Body of pancreas (tissue), 4 donors: ENCODE data around the gene GJC2. TPM values are rescaled to one million over a fixed set of nuclear protein-coding genes. Genes with fewer than 3 reads are reported as not detected.

ENCODE experiments used
- ATAC-seq: fragments of 150-250 bp; one replicate; pipeline ENCODE4 v1.9.1; 2016
- DNase-seq, 4 donors: peaks; one replicate each; pipeline ENCODE4 v3.0.0-alpha.2; 2019
- H3K27ac ChIP-seq, 4 donors: fragments of 200-600 bp; sonication (generic); 1 replicate in 3 of 4; 2 replicates in 1 of 4; pipeline versions ENCODE4 v1.5.1 to v1.6.1; 2016 to 2019; ENCODE audit warnings: mild to moderate bottlenecking in 1 of 4, mixed read lengths in 1 of 4, moderate library complexity in 1 of 4
- H3K27me3 ChIP-seq, 2 donors: fragments of 200-600 bp; sonication (generic); one replicate each; pipeline ENCODE4 v1.6.0; 2016; ENCODE audit warnings: mild to moderate bottlenecking in 1 of 2
- H3K36me3 ChIP-seq, 2 donors: fragments of 200-600 bp; sonication (generic); replicated peaks in 1 of 2; 2 replicates each; pipeline ENCODE4 v1.5.1; 2016; ENCODE audit warnings: low read depth in 2 of 2; ENCODE audit not compliant: insufficient read depth in 1 of 2
- H3K4me1 ChIP-seq: fragments of 200-600 bp; sonication (generic); one replicate; pipeline ENCODE4 v1.6.0; 2016
- H3K4me3 ChIP-seq, 2 donors: fragments of 200-600 bp; sonication (generic); 1 replicate in 1 of 2; 2 replicates in 1 of 2; pipeline ENCODE4 v1.5.1; 2016 to 2019
- H3K9me3 ChIP-seq, 3 donors: fragments of 200-600 bp; sonication (generic); 1 replicate in 2 of 3; 2 replicates in 1 of 3; pipeline ENCODE4 v1.5.1; 2016
- POLR2A ChIP-seq, 3 donors: fragments of 450-650 bp; IDR thresholded peaks; one replicate each; pipeline ENCODE4 v1.6.1; 2016; ENCODE audit warnings: antibody characterized with exemption in 3 of 3, mild to moderate bottlenecking in 2 of 3
- WGBS, 2 donors: methylation state at CpG; one replicate each; pipeline ENCODE4 v1.1.5; 2017; 5-methylcytosine and 5-hydroxymethylcytosine counted together
- intact Hi-C: fragments of 100-400 bp; cut with DNase I; formaldehyde crosslinking; loops from one replicate; pipeline ENCODE4 v1.15.1; 2023
- total RNA-seq, 2 donors: library from RNA; depleted of rRNA; stranded (reverse); fragments of >200 nt; gene quantifications; one replicate each; pipeline ENCODE4 v1.1.0, GENCODE V29; 2016
- TF ChIP-seq, protein P1 (sequence below), 7 experiments: fragments of 450-650 bp in 4 of 7; fragments of 200-600 bp in 3 of 7; sonication (generic) in 3 of 7; IDR thresholded peaks; one replicate each; pipeline ENCODE4 v1.5.1; 2016 to 2019; ENCODE audit warnings: antibody characterized with exemption in 7 of 7

Gene GJC2
- total RNA-seq, 2 donors from 2014 or later: 0.33 to 1.6 TPM

- TF ChIP-seq, protein P1, sequence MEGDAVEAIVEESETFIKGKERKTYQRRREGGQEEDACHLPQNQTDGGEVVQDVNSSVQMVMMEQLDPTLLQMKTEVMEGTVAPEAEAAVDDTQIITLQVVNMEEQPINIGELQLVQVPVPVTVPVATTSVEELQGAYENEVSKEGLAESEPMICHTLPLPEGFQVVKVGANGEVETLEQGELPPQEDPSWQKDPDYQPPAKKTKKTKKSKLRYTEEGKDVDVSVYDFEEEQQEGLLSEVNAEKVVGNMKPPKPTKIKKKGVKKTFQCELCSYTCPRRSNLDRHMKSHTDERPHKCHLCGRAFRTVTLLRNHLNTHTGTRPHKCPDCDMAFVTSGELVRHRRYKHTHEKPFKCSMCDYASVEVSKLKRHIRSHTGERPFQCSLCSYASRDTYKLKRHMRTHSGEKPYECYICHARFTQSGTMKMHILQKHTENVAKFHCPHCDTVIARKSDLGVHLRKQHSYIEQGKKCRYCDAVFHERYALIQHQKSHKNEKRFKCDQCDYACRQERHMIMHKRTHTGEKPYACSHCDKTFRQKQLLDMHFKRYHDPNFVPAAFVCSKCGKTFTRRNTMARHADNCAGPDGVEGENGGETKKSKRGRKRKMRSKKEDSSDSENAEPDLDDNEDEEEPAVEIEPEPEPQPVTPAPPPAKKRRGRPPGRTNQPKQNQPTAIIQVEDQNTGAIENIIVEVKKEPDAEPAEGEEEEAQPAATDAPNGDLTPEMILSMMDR (IDR thresholded peaks at IDR 0.05): no peak
- no peak for TF ChIP-seq POLR2A (IDR thresholded peaks at IDR 0.05)
Measured at GRCh38 chr1:228161362-228161761, 11.6 kb downstream of the GJC2 start.

DNA sequence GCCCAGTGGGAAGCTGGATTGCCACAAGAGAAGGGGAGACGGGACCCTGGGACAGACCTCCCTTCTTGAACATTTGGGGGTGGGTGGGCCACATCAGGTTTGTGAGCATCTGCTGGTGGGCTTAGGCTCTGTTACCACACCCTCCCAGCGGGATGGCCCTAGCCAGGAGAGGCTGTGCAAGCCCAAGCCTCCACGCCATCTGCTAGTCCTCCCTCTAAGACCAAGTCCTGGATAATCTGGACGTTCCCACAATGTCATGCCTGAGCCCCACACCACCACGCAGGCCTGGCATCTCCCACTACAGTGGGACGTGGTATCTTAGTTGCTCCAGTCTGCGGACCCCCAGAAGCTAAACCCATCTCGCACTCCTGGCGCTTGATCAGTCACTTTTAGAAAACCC, 12.1 kb downstream of the GJC2 start:
- Histone ChIP-seq H3K4me1 (peaks cover 27% of the 10 kb centered on the region), H3K36me3 (no peaks in the 10 kb centered on the region), H3K27ac (peak overlapping the region in 1 of 4 donors; percentile 29), H3K4me3 (no peak overlapping the region), H3K27me3 (no peaks in the 10 kb centered on the region), H3K9me3 (no peaks in the 10 kb centered on the region)
- no peak for TF ChIP-seq POLR2A (IDR thresholded peaks at IDR 0.05)
- TF ChIP-seq, protein P1 (IDR thresholded peaks at IDR 0.05): no peak
- no peak for ATAC-seq
- 33 to 58% methylated on average over 2 to 9 of the region's 9 CpGs for WGBS, 2 donors
- DNase-seq: no peak
- intact Hi-C loops: no loop called here

More at GRCh38 chr1:228161362-228161761, 11.6 kb downstream of the GJC2 start:
- DNase-seq: no peak
- Histone ChIP-seq H3K36me3 (no peaks in the 10 kb centered on the region), H3K4me1 (peaks cover 22% of the 10 kb centered on the region), H3K27ac (no peak overlapping the region), H3K4me3 (no peak overlapping the region), H3K27me3 (no peaks in the 10 kb centered on the region), H3K9me3 (no peaks in the 10 kb centered on the region)
- ATAC-seq: no peak
- WGBS, 2 donors: 21 to 30% methylated on average over 6 to 7 of the region's 7 CpGs
- intact Hi-C loops: no loop called here

- ATAC-seq: no peak
- Histone ChIP-seq H3K9me3 (no peaks in the 10 kb centered on the region), H3K4me1 (peaks cover 28% of the 10 kb centered on the region), H3K27ac (peak overlapping the region in 3 of 4 donors; percentile 38 to 70 (median 46)), H3K4me3 (no peak overlapping the region), H3K36me3 (no peaks in the 10 kb centered on the region), H3K27me3 (no peaks in the 10 kb centered on the region)
- DNase-seq: peak in 1 of 4 donors; percentile 24
- intact Hi-C loops: no loop called here
- 19% methylated on average over 5 to 14 of the region's 14 CpGs for WGBS, 2 donors
- no peak for TF ChIP-seq POLR2A (IDR thresholded peaks at IDR 0.05)
- TF ChIP-seq, protein P1 (IDR thresholded peaks at IDR 0.05): peak in 1 of 7 experiments; percentile 3
Measured at GRCh38 chr1:228162286-228163006, 12.7 kb downstream of the GJC2 start.

GRCh38 chr1:228163007-228163753, 13.4 kb downstream of the GJC2 start:
- peaks cover 28% of the 10 kb centered on the region for H3K4me1 ChIP-seq
- ATAC-seq: no peak
- TF ChIP-seq POLR2A (IDR thresholded peaks at IDR 0.05): peak; percentile 44 to 59 (median 49)
- TF ChIP-seq, protein P1 (IDR thresholded peaks at IDR 0.05): no peak
- intact Hi-C loops: no loop called here
- WGBS, 2 donors: 50 to 69% methylated on average over 15 to 28 of the region's 30 CpGs
- no peaks in the 10 kb centered on the region for H3K27me3 ChIP-seq
- H3K36me3 ChIP-seq: no peaks in the 10 kb centered on the region
- H3K4me3 ChIP-seq: no peak overlapping the region
- H3K9me3 ChIP-seq: no peaks in the 10 kb centered on the region
- DNase-seq: peak; percentile 50 to 75 (median 56)
- H3K27ac ChIP-seq: peak overlapping the region; percentile 38 to 70 (median 46)
